Measurements from ENCODE around the gene CD200. TPM values are rescaled to one million over a fixed set of nuclear protein-coding genes. Genes with fewer than 3 reads are reported as not detected.

Gene CD200
- total RNA-seq, 1 experiment from 2014 or later, result not detected

DNA sequence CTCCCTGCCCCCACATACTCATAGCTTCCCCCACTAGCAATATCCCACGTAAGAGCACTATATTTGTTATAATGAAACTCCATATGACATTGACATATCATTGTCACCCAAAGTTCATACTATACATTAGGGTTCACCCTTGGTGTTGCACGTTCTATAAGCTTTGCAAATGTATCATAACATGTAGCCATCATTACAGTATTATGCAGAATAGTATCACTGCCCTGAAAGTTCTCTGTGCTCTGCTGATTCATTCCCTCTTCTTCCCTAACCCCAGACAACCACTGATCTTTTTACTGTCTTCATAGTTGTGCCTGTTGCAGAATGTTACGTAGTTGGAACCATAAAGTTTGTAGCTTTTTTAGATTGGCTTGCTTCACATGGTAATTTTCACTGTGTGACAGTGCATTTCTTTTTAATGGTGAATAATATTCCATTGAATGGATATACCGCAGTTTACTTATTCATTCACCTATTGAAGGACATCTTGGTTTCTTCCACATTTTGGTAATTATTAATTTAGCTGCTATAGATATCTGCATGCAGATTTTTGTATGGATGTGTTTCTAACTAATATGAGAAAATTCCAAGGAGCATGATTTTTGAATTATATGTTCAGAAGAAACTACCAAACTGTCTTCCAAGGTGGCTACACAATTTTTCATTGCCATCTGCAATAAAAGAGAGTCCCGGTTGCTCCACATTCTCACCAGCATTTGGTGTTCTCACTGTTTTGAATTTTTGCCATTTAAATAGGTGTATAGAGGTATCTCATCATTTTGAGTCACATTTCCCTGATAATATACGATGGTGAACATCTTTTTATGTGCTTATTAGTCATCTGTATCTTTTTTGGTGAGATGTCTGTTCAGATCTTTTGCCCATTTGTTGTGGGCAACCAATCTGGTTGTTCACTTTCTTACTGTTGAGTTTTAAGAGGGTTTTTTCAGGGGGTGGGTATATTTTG lies 59.7 kb downstream of the CD200 start:
- no peak for ATAC-seq
- Histone ChIP-seq H3K4me3 (ENCODE audit: low read depth in 2 of 2, low read length in 2 of 2) (no peak overlapping the region), H3K36me3 (ENCODE audit: control insufficient read depth, insufficient read depth, low read length) (no peaks in the 10 kb centered on the region), H3K27ac (ENCODE audit: low read length) (no peak overlapping the region), H3K4me1 (ENCODE audit: control insufficient read depth, insufficient read depth, low read length) (no peaks in the 10 kb centered on the region), H3K27me3 (ENCODE audit: control insufficient read depth, insufficient read depth, low read length) (no peaks in the 10 kb centered on the region), H3K9me3 (ENCODE audit: control insufficient read depth, insufficient read depth, low read depth, low read length) (no peaks in the 10 kb centered on the region)
- BruUV-seq (replicated peaks), result no TSS peak
- no peak for DNase-seq (ENCODE audit: low read depth, low spot score)
- intact Hi-C loops (cut with micrococcal nuclease; ENCODE audit: unreplicated experiment), result no loop called here
- in situ Hi-C loops (cut with HindIII; ENCODE audit: low pct_unique_long_range_greater_than_20kb, low sequenced_read_pairs), result no loop called here
- CTCF ChIA-PET, result no interaction called here
- TF ChIP-seq POLR2AphosphoS5 (IDR thresholded peaks at IDR 0.05; ENCODE audit: low read depth, low read length) (no peak), SIN3A (IDR thresholded peaks at IDR 0.05; ENCODE audit: borderline replicate concordance, insufficient read depth, low read depth, low read length) (no peak), TCF7L2 (IDR thresholded peaks at IDR 0.05; ENCODE audit: low read depth, low read length) (no peak)
- TF ChIP-seq, protein P1, sequence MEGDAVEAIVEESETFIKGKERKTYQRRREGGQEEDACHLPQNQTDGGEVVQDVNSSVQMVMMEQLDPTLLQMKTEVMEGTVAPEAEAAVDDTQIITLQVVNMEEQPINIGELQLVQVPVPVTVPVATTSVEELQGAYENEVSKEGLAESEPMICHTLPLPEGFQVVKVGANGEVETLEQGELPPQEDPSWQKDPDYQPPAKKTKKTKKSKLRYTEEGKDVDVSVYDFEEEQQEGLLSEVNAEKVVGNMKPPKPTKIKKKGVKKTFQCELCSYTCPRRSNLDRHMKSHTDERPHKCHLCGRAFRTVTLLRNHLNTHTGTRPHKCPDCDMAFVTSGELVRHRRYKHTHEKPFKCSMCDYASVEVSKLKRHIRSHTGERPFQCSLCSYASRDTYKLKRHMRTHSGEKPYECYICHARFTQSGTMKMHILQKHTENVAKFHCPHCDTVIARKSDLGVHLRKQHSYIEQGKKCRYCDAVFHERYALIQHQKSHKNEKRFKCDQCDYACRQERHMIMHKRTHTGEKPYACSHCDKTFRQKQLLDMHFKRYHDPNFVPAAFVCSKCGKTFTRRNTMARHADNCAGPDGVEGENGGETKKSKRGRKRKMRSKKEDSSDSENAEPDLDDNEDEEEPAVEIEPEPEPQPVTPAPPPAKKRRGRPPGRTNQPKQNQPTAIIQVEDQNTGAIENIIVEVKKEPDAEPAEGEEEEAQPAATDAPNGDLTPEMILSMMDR (IDR thresholded peaks at IDR 0.05), result no peak
- TF ChIP-seq, protein P2, sequence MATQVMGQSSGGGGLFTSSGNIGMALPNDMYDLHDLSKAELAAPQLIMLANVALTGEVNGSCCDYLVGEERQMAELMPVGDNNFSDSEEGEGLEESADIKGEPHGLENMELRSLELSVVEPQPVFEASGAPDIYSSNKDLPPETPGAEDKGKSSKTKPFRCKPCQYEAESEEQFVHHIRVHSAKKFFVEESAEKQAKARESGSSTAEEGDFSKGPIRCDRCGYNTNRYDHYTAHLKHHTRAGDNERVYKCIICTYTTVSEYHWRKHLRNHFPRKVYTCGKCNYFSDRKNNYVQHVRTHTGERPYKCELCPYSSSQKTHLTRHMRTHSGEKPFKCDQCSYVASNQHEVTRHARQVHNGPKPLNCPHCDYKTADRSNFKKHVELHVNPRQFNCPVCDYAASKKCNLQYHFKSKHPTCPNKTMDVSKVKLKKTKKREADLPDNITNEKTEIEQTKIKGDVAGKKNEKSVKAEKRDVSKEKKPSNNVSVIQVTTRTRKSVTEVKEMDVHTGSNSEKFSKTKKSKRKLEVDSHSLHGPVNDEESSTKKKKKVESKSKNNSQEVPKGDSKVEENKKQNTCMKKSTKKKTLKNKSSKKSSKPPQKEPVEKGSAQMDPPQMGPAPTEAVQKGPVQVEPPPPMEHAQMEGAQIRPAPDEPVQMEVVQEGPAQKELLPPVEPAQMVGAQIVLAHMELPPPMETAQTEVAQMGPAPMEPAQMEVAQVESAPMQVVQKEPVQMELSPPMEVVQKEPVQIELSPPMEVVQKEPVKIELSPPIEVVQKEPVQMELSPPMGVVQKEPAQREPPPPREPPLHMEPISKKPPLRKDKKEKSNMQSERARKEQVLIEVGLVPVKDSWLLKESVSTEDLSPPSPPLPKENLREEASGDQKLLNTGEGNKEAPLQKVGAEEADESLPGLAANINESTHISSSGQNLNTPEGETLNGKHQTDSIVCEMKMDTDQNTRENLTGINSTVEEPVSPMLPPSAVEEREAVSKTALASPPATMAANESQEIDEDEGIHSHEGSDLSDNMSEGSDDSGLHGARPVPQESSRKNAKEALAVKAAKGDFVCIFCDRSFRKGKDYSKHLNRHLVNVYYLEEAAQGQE (IDR thresholded peaks at IDR 0.05; ENCODE audit: insufficient read depth in 1 of 2, low read depth in 2 of 2, low read length in 1 of 2), result no peak
- POLR2A ChIA-PET, result no interaction called here

DNA sequence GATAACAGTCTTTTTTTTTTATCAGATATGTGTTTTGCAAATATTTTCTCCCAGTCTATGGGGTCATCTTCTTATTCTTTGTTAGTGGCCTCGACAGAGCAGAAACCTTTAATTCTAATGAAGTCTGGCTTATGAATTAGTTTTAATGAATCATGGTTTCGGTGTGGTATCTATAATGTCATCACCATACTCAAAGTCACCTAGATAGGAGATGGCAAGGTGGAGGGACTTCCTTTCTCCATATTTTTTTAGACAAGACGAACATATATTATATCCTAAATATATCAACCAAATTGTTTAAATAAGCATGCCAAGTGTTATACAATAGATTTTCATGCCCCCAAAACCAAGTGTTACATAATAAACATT lies 60.4 kb downstream of the CD200 start:
- Histone ChIP-seq H3K27me3 (ENCODE audit: control insufficient read depth, insufficient read depth, low read length) (no peaks in the 10 kb centered on the region), H3K36me3 (ENCODE audit: control insufficient read depth, insufficient read depth, low read length) (no peaks in the 10 kb centered on the region), H3K27ac (ENCODE audit: low read length) (no peak overlapping the region), H3K4me3 (ENCODE audit: low read depth in 2 of 2, low read length in 2 of 2) (no peak overlapping the region), H3K9me3 (ENCODE audit: control insufficient read depth, insufficient read depth, low read depth, low read length) (no peaks in the 10 kb centered on the region), H3K4me1 (ENCODE audit: control insufficient read depth, insufficient read depth, low read length) (no peaks in the 10 kb centered on the region)
- POLR2A ChIA-PET, result no interaction called here
- intact Hi-C loops (cut with micrococcal nuclease; ENCODE audit: unreplicated experiment) (no loop called here), in situ Hi-C loops (cut with HindIII; ENCODE audit: low pct_unique_long_range_greater_than_20kb, low sequenced_read_pairs) (no loop called here)
- no TSS peak for BruUV-seq (replicated peaks)
- ATAC-seq (no peak), DNase-seq (ENCODE audit: low read depth, low spot score) (no peak)
- CTCF ChIA-PET, result no interaction called here
- TF ChIP-seq SIN3A (IDR thresholded peaks at IDR 0.05; ENCODE audit: borderline replicate concordance, insufficient read depth, low read depth, low read length) (no peak), TCF7L2 (IDR thresholded peaks at IDR 0.05; ENCODE audit: low read depth, low read length) (no peak), POLR2AphosphoS5 (IDR thresholded peaks at IDR 0.05; ENCODE audit: low read depth, low read length) (no peak)
- TF ChIP-seq, protein P1 (IDR thresholded peaks at IDR 0.05), result no peak
- TF ChIP-seq, protein P2 (IDR thresholded peaks at IDR 0.05; ENCODE audit: insufficient read depth in 1 of 2, low read depth in 2 of 2, low read length in 1 of 2), result no peak
